Skin of body (tissue), 2 donors: ENCODE results near the gene DESI1. TPM values are rescaled to one million over a fixed set of nuclear protein-coding genes. Genes with fewer than 3 reads are reported as not detected.
"Not testable (repeated sequence)": the region's sequence is repeated elsewhere in the genome, so short reads cannot be mapped to it uniquely, and the experiment has no call there.

ENCODE experiments used
- DNase-seq: peaks from one replicate; lab custom pipeline; 2025; lab: John Stamatoyannopoulos, UW
- total RNA-seq: library from RNA; depleted of rRNA; stranded (reverse); fragments of >200 nt; gene quantifications from one replicate; pipeline ENCODE4 v1.2.3, GENCODE V29; 2014

DESI1 gene
- 10.2 TPM for total RNA-seq

- DNase-seq: no peak
Observed at GRCh38 chr22:41620589-41621098, at the start of gene DESI1. DESI1 (minus strand) TSS chr22:41621043; CDS start chr22:41620839, 204 bp downstream.

- no peak for DNase-seq
Observed at GRCh38 chr22:41668971-41669911, 48.4 kb upstream of the DESI1 start.

- no peak for DNase-seq
Observed at GRCh38 chr22:41664951-41665350, 44.1 kb upstream of the DESI1 start.

GRCh38 chr22:41664490-41664889 lies 43.6 kb upstream of the DESI1 start:
- no peak for DNase-seq

- not testable (repeated sequence) for DNase-seq
Observed at GRCh38 chr22:41663594-41663993, 42.8 kb upstream of the DESI1 start.

- no peak for DNase-seq
Observed at GRCh38 chr22:41661713-41662112, 40.9 kb upstream of the DESI1 start.

- no peak for DNase-seq
Observed at GRCh38 chr22:41661088-41661487, 40.2 kb upstream of the DESI1 start.

- no peak for DNase-seq
Observed at GRCh38 chr22:41660416-41660815, 39.6 kb upstream of the DESI1 start.

GRCh38 chr22:41659941-41660340 lies 39.1 kb upstream of the DESI1 start:
- DNase-seq: no peak

- no peak for DNase-seq
Observed at GRCh38 chr22:41658869-41659268, 38.0 kb upstream of the DESI1 start.

- no peak for DNase-seq
Observed at GRCh38 chr22:41657709-41658108, 36.9 kb upstream of the DESI1 start.

- no peak for DNase-seq
Observed at GRCh38 chr22:41656556-41656955, 35.7 kb upstream of the DESI1 start.

GRCh38 chr22:41654322-41654721 lies 33.5 kb upstream of the DESI1 start:
- DNase-seq: no peak

GRCh38 chr22:41650821-41651220 lies 30.0 kb upstream of the DESI1 start:
- no peak for DNase-seq

- DNase-seq: no peak
Observed at GRCh38 chr22:41650229-41650628, 29.4 kb upstream of the DESI1 start.

- no peak for DNase-seq
Observed at GRCh38 chr22:41648432-41648831, 27.6 kb upstream of the DESI1 start.

- DNase-seq: no peak
Observed at GRCh38 chr22:41647771-41648170, 26.9 kb upstream of the DESI1 start.

- DNase-seq: no peak
Observed at GRCh38 chr22:41642331-41643110, 21.7 kb upstream of the DESI1 start.

- no peak for DNase-seq
Observed at GRCh38 chr22:41641854-41642253, 21.0 kb upstream of the DESI1 start.

- no peak for DNase-seq
Observed at GRCh38 chr22:41638748-41639147, 17.9 kb upstream of the DESI1 start.

- no peak for DNase-seq
Observed at GRCh38 chr22:41638124-41638523, 17.3 kb upstream of the DESI1 start.

GRCh38 chr22:41637623-41638022 lies 16.8 kb upstream of the DESI1 start:
- not testable (repeated sequence) for DNase-seq
